Liver (tissue), 9 donors: ENCODE measurements around the gene SSX5. TPM values are rescaled to one million over a fixed set of nuclear protein-coding genes. Genes with fewer than 3 reads are reported as not detected.
"Not testable (repeated sequence)": the region's sequence is repeated elsewhere in the genome, so short reads cannot be mapped to it uniquely, and the experiment has no call there.

Experiments used
- DNase-seq: peaks from one replicate; pipeline ENCODE4 v3.0.0-alpha.2; 2017; ENCODE audit warnings: low spot score
- H3K27ac ChIP-seq, 2 donors: one replicate each; pipeline ENCODE4 v1.7.0; 2013; ENCODE audit warnings: inconsistent platforms in 2 of 2, low read length in 2 of 2, control low read depth in 1 of 2, low read depth in 1 of 2, mild to moderate bottlenecking in 1 of 2
- H3K27me3 ChIP-seq, 4 donors: one replicate each; pipeline versions ENCODE4 v1.6.1 to v1.7.0; 2013; ENCODE audit warnings: low read length in 3 of 4, inconsistent platforms in 1 of 4, mild to moderate bottlenecking in 1 of 4, moderate library complexity in 1 of 4; ENCODE audit not compliant: control insufficient read depth in 4 of 4, insufficient read depth in 4 of 4
- H3K36me3 ChIP-seq, 4 donors: one replicate each; pipeline versions ENCODE4 v1.6.1 to v1.7.0; 2013; ENCODE audit warnings: low read length in 3 of 4, mild to moderate bottlenecking in 3 of 4, low read depth in 1 of 4, moderate library complexity in 1 of 4; ENCODE audit not compliant: control insufficient read depth in 4 of 4, insufficient read depth in 3 of 4
- H3K4me1 ChIP-seq, 4 donors: one replicate each; pipeline versions ENCODE4 v1.6.1 to v1.7.0; 2013; ENCODE audit warnings: low read length in 3 of 4, mild to moderate bottlenecking in 3 of 4, moderate library complexity in 1 of 4; ENCODE audit not compliant: control insufficient read depth in 4 of 4, insufficient read depth in 4 of 4
- H3K4me3 ChIP-seq, 3 donors: one replicate each; pipeline versions ENCODE4 v1.6.1 to v1.7.0; 2013; ENCODE audit warnings: low read length in 3 of 3, control low read depth in 1 of 3, low read depth in 1 of 3, mild to moderate bottlenecking in 1 of 3
- H3K9ac ChIP-seq, 2 donors: one replicate each; pipeline ENCODE4 v1.7.0; 2013; ENCODE audit warnings: low read length in 2 of 2, mild to moderate bottlenecking in 2 of 2, moderate library complexity in 2 of 2, control low read depth in 1 of 2, low read depth in 1 of 2
- H3K9me3 ChIP-seq, 4 donors: one replicate each; pipeline versions ENCODE4 v1.6.1 to v1.7.0; 2013; ENCODE audit warnings: low read length in 3 of 4; ENCODE audit not compliant: control insufficient read depth in 4 of 4
- FOXA1 ChIP-seq: IDR thresholded peaks from 2 replicates; pipeline ENCODE4 v1.6.1; 2016; ENCODE audit warnings: antibody characterized with exemption
- HNF4G ChIP-seq: IDR thresholded peaks from 2 replicates; pipeline ENCODE4 v1.6.1; 2016; ENCODE audit warnings: antibody characterized with exemption
- JUND ChIP-seq, 2 donors: IDR thresholded peaks; 2 replicates each; pipeline ENCODE4 v1.6.1; 2016; ENCODE audit warnings: antibody characterized with exemption in 2 of 2
- RXRA ChIP-seq, 2 donors: IDR thresholded peaks; 2 replicates each; pipeline ENCODE4 v1.6.1; 2017 to 2018; ENCODE audit warnings: antibody characterized with exemption in 2 of 2, mild to moderate bottlenecking in 1 of 2
- SP1 ChIP-seq: IDR thresholded peaks from 2 replicates; pipeline ENCODE4 v1.6.1; 2018; ENCODE audit warnings: antibody characterized with exemption, mild to moderate bottlenecking
- TAF1 ChIP-seq: conservative IDR thresholded peaks from 2 replicates; pipeline ENCODE4 v1.6.1; 2016; ENCODE audit warnings: antibody characterized with exemption, mild to moderate bottlenecking
- WGBS: extraction: QIAGEN DNeasy Blood & Tissue Kit; methylation state at CpG from one replicate; pipeline ENCODE4 v1.1.7; 2013; 5-methylcytosine and 5-hydroxymethylcytosine counted together
- polyA plus RNA-seq, 2 donors: library from polyadenylated mRNA; stranded (reverse) in 1 of 2; unstranded in 1 of 2; fragments of 200-250 nt in 1 of 2; fragments of >200 nt in 1 of 2; fragmentation: Nextera tagmentation in 1 of 2; extraction: Ambion mirVana in 1 of 2; gene quantifications; one replicate each; pipeline versions ENCODE4 v1.2.1 to v1.2.3, GENCODE V29; 2013 to 2015
- total RNA-seq, 2 donors: library from RNA; depleted of rRNA; stranded (reverse); fragments of >200 nt; gene quantifications; one replicate each; pipeline ENCODE4 v1.2.3, GENCODE V29; 2014
- TF ChIP-seq, protein P1 (sequence below): IDR thresholded peaks from 2 replicates; pipeline ENCODE4 v1.6.1; 2016; ENCODE audit warnings: antibody characterized with exemption
- TF ChIP-seq, protein P2 (sequence below): fragments of 150-350 bp; IDR thresholded peaks from 2 replicates; pipeline ENCODE4 v1.5.1; 2017; ENCODE audit warnings: improper control_type of control experiment, low read depth, low read length; ENCODE audit not compliant: missing input control
- TF ChIP-seq, protein P3 (sequence below): IDR thresholded peaks from 2 replicates; pipeline ENCODE4 v1.6.1; 2016; ENCODE audit warnings: antibody characterized with exemption, mild to moderate bottlenecking
- donor health status: healthy.
- donor health status: healthy.
- donor health status: healthy.
- donor health status: healthy.
- donor health status: healthy.

Gene SSX5, protein sequence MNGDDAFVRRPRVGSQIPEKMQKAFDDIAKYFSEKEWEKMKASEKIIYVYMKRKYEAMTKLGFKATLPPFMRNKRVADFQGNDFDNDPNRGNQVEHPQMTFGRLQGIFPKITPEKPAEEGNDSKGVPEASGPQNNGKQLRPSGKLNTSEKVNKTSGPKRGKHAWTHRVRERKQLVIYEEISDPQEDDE
- not detected for total RNA-seq
- polyA plus RNA-seq: not detected

DNA sequence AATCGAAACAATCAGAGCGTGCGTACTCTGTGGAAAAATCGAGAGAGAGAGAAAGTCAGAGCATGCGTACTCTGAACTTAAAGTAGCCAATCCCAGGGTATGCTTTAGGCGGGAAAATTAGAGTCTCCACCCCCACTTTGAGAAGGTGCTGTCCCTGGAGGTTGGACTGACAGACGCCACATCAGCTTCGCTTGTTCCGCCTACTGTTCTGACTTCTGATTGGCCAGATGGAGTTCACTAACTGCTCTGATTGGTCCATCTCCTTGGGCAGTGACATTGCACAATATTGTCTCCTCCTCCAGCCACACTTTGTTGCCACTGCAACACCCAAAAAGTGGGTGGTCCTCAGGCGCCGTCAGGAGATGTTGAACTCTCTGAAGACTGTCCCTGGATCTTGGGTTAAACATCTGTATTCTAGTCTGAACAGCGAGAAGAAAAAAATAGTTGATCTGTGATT is at the start of gene SSX5:
Gene SSX5, minus strand, starts transcription at position 51 of the 457 bp plus-strand sequence. CDS start 1,437 bp downstream, outside the sequence.
- no peaks in the 10 kb centered on the region for H3K27me3 ChIP-seq
- no peak within 1 kb of the TSS for H3K4me3 ChIP-seq
- no peaks in the 10 kb centered on the region for H3K9me3 ChIP-seq
- no peak within 1 kb of the TSS for H3K27ac ChIP-seq
- H3K9ac ChIP-seq: no peak within 1 kb of the TSS
- DNase-seq: no peak
- H3K4me1 ChIP-seq: no peaks in the 10 kb centered on the region
- TF ChIP-seq HNF4G (no peak), RXRA (IDR thresholded peaks at IDR 0.05) (no peak)
- TF ChIP-seq, protein P1, sequence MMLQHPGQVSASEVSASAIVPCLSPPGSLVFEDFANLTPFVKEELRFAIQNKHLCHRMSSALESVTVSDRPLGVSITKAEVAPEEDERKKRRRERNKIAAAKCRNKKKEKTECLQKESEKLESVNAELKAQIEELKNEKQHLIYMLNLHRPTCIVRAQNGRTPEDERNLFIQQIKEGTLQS: no peak
- WGBS: 92% methylated on average over 12 of the region's 12 CpGs
- no peaks in the 10 kb centered on the region for H3K36me3 ChIP-seq

DNA sequence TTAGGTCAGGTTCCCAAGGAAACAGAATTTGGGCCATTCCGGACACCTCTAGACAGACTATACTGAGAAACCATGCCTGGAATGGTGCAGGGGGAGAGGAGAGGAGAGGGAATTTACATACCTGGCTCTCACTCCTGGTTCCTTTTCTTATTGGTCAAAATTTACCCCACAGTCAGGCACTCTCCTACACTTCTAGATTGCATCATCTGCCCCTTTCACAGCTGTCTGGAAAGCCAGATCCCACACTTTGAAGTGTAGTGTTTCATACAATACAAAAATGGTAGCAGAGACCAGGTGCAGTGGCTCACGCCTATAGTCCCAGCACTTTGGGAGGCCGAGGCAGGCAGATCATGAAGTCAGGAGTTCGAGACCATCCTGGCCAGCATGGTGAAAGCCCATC is 27.6 kb upstream of the SSX5 start:
- not testable (repeated sequence) for H3K27ac ChIP-seq, H3K9ac ChIP-seq, DNase-seq, H3K4me1 ChIP-seq, H3K4me3 ChIP-seq, H3K9me3 ChIP-seq, H3K27me3 ChIP-seq, H3K36me3 ChIP-seq
- 88% methylated on average over 4 of the region's 4 CpGs for WGBS

DNA sequence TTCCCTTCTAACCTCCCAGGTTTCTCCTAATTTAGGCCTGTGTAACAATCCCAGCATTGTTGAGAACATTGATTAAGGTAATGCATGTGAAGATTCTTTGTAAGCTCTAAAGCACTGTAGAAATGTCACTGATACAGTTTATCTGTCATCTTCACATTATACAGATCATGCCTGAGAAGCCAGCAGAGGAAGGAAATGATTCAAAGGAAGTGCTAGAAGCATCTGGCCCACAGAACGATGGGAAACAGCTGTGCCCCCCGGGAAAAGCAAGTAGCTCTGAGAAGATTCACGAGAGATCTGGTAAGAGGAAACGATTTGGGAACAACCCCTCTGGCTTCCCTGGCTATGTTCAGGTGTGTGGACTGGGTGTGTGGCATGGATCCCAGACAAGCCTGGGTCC is 17.7 kb upstream of the SSX5 start:
- not testable (repeated sequence) for H3K4me3 ChIP-seq, H3K27me3 ChIP-seq, DNase-seq, H3K36me3 ChIP-seq, H3K27ac ChIP-seq, H3K9me3 ChIP-seq, H3K4me1 ChIP-seq, H3K9ac ChIP-seq
- 49% methylated on average over 4 of the region's 4 CpGs for WGBS

DNA sequence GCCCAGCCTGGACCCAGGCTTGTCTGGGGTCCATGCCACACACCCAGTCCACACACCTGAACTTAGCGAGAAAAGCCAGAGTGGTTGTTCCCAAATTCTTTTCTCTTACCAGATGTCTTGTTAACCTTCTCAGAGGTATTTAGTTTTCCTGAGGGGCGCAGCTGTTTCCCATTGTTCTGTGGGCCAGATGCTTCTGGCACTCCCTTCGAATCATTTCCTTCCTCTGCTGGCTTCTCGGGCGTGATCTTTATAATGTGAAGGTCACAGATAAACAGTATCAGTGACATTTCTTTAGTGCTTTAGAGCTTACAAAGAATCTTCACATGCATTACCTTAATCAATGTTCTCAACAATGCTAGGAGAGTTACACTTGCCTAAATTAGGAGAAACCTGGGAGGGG is 6.6 kb downstream of the SSX5 start:
- H3K4me1 ChIP-seq, DNase-seq, H3K9ac ChIP-seq, H3K4me3 ChIP-seq, H3K27me3 ChIP-seq, H3K36me3 ChIP-seq, H3K9me3 ChIP-seq, H3K27ac ChIP-seq: not testable (repeated sequence)
- 51% methylated on average over 5 of the region's 5 CpGs for WGBS

DNA sequence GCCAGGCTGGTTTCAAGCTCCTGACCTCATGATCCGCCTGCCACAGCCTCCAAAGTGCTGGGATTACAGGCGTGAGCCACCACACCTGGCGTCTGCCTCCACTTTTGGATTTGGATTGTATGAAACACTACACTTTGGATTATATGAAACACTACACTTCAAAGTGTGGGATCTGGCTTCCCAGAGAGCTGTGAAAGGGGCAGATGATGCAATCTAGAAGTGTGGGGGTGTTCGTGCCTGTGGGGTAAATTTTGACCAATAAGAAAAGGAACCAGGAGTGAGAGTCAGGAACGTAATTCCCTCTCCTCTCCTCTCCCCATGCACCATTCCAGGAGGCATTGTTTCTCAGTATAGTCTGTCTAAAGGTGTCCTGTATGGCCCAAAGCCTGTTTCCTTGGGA is 14.7 kb downstream of the SSX5 start:
- H3K36me3 ChIP-seq, H3K27ac ChIP-seq, H3K4me1 ChIP-seq, H3K9me3 ChIP-seq, H3K9ac ChIP-seq, DNase-seq, H3K27me3 ChIP-seq, H3K4me3 ChIP-seq: not testable (repeated sequence)
- WGBS: 69% methylated on average over 5 of the region's 5 CpGs

DNA sequence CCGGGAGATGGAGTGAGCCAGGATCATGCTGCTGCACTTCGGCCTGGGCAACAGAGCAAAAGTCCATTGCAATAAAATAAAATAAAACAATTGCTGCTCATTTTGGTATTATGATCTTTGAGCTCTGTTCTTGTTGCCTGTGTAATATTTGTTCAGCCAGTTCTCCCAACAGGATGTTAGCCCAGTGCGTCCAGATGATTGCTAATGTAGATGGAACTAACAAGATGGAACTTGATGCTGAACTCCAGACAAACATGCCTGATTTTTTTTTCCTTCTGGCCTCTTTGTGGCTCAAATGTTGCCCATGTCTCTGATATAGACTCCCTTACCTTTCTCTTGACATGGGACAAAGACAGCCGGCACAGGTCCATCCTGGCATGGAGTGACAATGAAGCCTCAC is 15.8 kb downstream of the SSX5 start:
- no peaks in the 10 kb centered on the region for H3K4me1 ChIP-seq
- H3K9me3 ChIP-seq: no peaks in the 10 kb centered on the region
- DNase-seq: no peak
- no peaks in the 10 kb centered on the region for H3K27me3 ChIP-seq
- 89% methylated on average over 4 of the region's 4 CpGs for WGBS
- no peak overlapping the region for H3K4me3 ChIP-seq
- H3K27ac ChIP-seq: no peak overlapping the region
- H3K36me3 ChIP-seq: no peaks in the 10 kb centered on the region
- H3K9ac ChIP-seq: no peak overlapping the region
- no peak for TF ChIP-seq HNF4G
- no peak for TF ChIP-seq RXRA (IDR thresholded peaks at IDR 0.05)
- TF ChIP-seq JUND (IDR thresholded peaks at IDR 0.05): no peak
- TF ChIP-seq TAF1: no peak
- TF ChIP-seq FOXA1: no peak
- no peak for TF ChIP-seq SP1
- TF ChIP-seq, protein P2, sequence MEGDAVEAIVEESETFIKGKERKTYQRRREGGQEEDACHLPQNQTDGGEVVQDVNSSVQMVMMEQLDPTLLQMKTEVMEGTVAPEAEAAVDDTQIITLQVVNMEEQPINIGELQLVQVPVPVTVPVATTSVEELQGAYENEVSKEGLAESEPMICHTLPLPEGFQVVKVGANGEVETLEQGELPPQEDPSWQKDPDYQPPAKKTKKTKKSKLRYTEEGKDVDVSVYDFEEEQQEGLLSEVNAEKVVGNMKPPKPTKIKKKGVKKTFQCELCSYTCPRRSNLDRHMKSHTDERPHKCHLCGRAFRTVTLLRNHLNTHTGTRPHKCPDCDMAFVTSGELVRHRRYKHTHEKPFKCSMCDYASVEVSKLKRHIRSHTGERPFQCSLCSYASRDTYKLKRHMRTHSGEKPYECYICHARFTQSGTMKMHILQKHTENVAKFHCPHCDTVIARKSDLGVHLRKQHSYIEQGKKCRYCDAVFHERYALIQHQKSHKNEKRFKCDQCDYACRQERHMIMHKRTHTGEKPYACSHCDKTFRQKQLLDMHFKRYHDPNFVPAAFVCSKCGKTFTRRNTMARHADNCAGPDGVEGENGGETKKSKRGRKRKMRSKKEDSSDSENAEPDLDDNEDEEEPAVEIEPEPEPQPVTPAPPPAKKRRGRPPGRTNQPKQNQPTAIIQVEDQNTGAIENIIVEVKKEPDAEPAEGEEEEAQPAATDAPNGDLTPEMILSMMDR: no peak
- TF ChIP-seq, protein P3, sequence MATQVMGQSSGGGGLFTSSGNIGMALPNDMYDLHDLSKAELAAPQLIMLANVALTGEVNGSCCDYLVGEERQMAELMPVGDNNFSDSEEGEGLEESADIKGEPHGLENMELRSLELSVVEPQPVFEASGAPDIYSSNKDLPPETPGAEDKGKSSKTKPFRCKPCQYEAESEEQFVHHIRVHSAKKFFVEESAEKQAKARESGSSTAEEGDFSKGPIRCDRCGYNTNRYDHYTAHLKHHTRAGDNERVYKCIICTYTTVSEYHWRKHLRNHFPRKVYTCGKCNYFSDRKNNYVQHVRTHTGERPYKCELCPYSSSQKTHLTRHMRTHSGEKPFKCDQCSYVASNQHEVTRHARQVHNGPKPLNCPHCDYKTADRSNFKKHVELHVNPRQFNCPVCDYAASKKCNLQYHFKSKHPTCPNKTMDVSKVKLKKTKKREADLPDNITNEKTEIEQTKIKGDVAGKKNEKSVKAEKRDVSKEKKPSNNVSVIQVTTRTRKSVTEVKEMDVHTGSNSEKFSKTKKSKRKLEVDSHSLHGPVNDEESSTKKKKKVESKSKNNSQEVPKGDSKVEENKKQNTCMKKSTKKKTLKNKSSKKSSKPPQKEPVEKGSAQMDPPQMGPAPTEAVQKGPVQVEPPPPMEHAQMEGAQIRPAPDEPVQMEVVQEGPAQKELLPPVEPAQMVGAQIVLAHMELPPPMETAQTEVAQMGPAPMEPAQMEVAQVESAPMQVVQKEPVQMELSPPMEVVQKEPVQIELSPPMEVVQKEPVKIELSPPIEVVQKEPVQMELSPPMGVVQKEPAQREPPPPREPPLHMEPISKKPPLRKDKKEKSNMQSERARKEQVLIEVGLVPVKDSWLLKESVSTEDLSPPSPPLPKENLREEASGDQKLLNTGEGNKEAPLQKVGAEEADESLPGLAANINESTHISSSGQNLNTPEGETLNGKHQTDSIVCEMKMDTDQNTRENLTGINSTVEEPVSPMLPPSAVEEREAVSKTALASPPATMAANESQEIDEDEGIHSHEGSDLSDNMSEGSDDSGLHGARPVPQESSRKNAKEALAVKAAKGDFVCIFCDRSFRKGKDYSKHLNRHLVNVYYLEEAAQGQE: no peak
